ENCODE measurements around the gene MAP7D2. TPM values are rescaled to one million over a fixed set of nuclear protein-coding genes. Genes with fewer than 3 reads are reported as not detected.

Gene MAP7D2
- total RNA-seq, 4 donors from 2014 or later = 0.22 to 0.27 TPM; not detected in 2

GRCh38 chrX:19972984-19973383, 143.7 kb downstream of the MAP7D2 start:
- H3K4me1 ChIP-seq = no peaks in the 10 kb centered on the region
- H3K4me3 ChIP-seq (replicated peaks in 1 of 3) = no peak overlapping the region
- H3K27ac ChIP-seq = no peak overlapping the region
- TF ChIP-seq POLR2A (IDR thresholded peaks at IDR 0.05) = no peak
- TF ChIP-seq CTCF (IDR thresholded peaks at IDR 0.05) = no peak
- DNase-seq = no peak
- H3K9me3 ChIP-seq = no peaks in the 10 kb centered on the region
- no peaks in the 10 kb centered on the region for H3K27me3 ChIP-seq
- no peaks in the 10 kb centered on the region for H3K36me3 ChIP-seq
- intact Hi-C loops (cut with DNase I) = no loop called here

- TF ChIP-seq CTCF (IDR thresholded peaks at IDR 0.05) = no peak
- Histone ChIP-seq H3K36me3 (peaks cover 0 to 7% of the 10 kb centered on the region in 2 donors), H3K4me1 (no peaks in the 10 kb centered on the region), H3K27ac (no peak overlapping the region), H3K27me3 (no peaks in the 10 kb centered on the region), H3K4me3 (replicated peaks in 1 of 3) (no peak overlapping the region), H3K9me3 (no peaks in the 10 kb centered on the region)
- DNase-seq = no peak
- WGBS, 2 donors = 86 to 92% methylated on average over 3 to 6 of the region's 6 CpGs
- intact Hi-C loops (cut with DNase I) = no loop called here
These were observed 148.4 kb downstream of the MAP7D2 start for GRCh38 chrX:19968276-19968675.

- H3K27me3 ChIP-seq = no peaks in the 10 kb centered on the region
- H3K27ac ChIP-seq = no peak overlapping the region
- intact Hi-C loops (cut with DNase I) = no loop called here
- no peak overlapping the region for H3K4me3 ChIP-seq (replicated peaks in 1 of 3)
- H3K4me1 ChIP-seq = no peaks in the 10 kb centered on the region
- no peak for TF ChIP-seq POLR2A (IDR thresholded peaks at IDR 0.05)
- TF ChIP-seq CTCF (IDR thresholded peaks at IDR 0.05) = no peak
- H3K36me3 ChIP-seq = peaks cover 0 to 7% of the 10 kb centered on the region in 2 donors
- H3K9me3 ChIP-seq = no peaks in the 10 kb centered on the region
- DNase-seq = no peak
- WGBS, 2 donors = 100% methylated on average over 1 of the region's 1 CpG
These were observed 150.7 kb downstream of the MAP7D2 start for GRCh38 chrX:19966056-19966455.

GRCh38 chrX:19964017-19964710, 152.5 kb downstream of the MAP7D2 start:
- Histone ChIP-seq H3K9me3 (no peaks in the 10 kb centered on the region), H3K4me3 (replicated peaks in 1 of 3) (no peak overlapping the region), H3K27me3 (no peaks in the 10 kb centered on the region), H3K4me1 (no peaks in the 10 kb centered on the region), H3K36me3 (peaks cover 0 to 7% of the 10 kb centered on the region in 2 donors), H3K27ac (no peak overlapping the region)
- TF ChIP-seq POLR2A (IDR thresholded peaks at IDR 0.05) (no peak), CTCF (IDR thresholded peaks at IDR 0.05) (no peak)
- no peak for DNase-seq
- 86 to 90% methylated on average over 8 to 9 of the region's 9 CpGs for WGBS, 2 donors
- intact Hi-C loops (cut with DNase I) = no loop called here

- Histone ChIP-seq H3K36me3 (peaks cover 0 to 7% of the 10 kb centered on the region in 2 donors), H3K4me1 (no peaks in the 10 kb centered on the region), H3K4me3 (replicated peaks in 1 of 3) (no peak overlapping the region), H3K27ac (no peak overlapping the region), H3K27me3 (no peaks in the 10 kb centered on the region), H3K9me3 (no peaks in the 10 kb centered on the region)
- no peak for DNase-seq
- no peak for TF ChIP-seq POLR2A (IDR thresholded peaks at IDR 0.05)
- TF ChIP-seq CTCF (IDR thresholded peaks at IDR 0.05) = no peak
- WGBS, 2 donors = 93 to 100% methylated on average over 1 of the region's 1 CpG
- intact Hi-C loops (cut with DNase I) = no loop called here
These were observed 155.8 kb downstream of the MAP7D2 start for GRCh38 chrX:19960913-19961312.
